ENCODE results near the gene BCAR3. TPM values are rescaled to one million over a fixed set of nuclear protein-coding genes. Genes with fewer than 3 reads are reported as not detected.

BCAR3 gene
- total RNA-seq, 1 donor from 2014 or later = 59.5 TPM

DNA sequence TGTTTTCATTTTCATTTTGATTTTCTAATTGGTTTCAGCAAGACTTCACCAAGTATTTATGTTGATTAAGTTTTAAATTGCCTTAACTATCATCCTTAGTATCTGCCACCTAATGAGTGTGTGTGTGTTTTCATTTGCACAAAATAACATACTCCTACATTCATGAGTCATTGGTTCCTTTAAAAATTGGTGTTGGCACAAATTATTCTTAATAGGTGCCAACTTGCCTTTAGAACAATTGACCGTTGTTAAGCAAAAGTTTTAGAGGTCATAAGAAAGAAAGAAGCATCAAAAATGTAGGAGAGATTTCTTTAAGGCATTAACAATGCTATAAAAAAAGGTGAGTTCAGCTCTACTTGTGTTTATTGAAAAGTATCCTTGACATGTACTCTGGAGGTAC lies 156.2 kb downstream of the BCAR3 start:
- no peak for ATAC-seq (ENCODE audit: low read depth)
- H3K9me3 Mint-ChIP-seq = no peaks in the 10 kb centered on the region
- peaks cover 2% of the 10 kb centered on the region for H3K36me3 Mint-ChIP-seq (ENCODE audit: low read depth)
- H3K4me3 Mint-ChIP-seq = no peak overlapping the region
- peaks cover 2% of the 10 kb centered on the region for H3K4me1 Mint-ChIP-seq
- no peak for TF ChIP-seq CTCF (IDR thresholded peaks at IDR 0.05)
- intact Hi-C loops (cut with micrococcal nuclease) = no loop called here
- no peak overlapping the region for H3K27ac Mint-ChIP-seq
- CTCF ChIA-PET = no interaction called here
- POLR2A ChIA-PET = no interaction called here
- no peaks in the 10 kb centered on the region for H3K27me3 Mint-ChIP-seq
- no peak for DNase-seq

GRCh38 chr1:93522721-93523120 lies 158.9 kb downstream of the BCAR3 start:
- Mint-ChIP-seq H3K9me3 (no peaks in the 10 kb centered on the region), H3K36me3 (ENCODE audit: low read depth) (peaks cover 2% of the 10 kb centered on the region), H3K4me3 (no peak overlapping the region), H3K27ac (no peak overlapping the region), H3K4me1 (no peaks in the 10 kb centered on the region), H3K27me3 (no peaks in the 10 kb centered on the region)
- POLR2A ChIA-PET = no interaction called here
- DNase-seq (no peak), ATAC-seq (ENCODE audit: low read depth) (no peak)
- CTCF ChIA-PET = interaction anchor here (0.6 kb wide), 1 partner anchor 37 kb away, joined by 4 read pairs; no protein-coding TSS in a partner anchor
- intact Hi-C loops (cut with micrococcal nuclease) = no loop called here
- no peak for TF ChIP-seq CTCF (IDR thresholded peaks at IDR 0.05)

GRCh38 chr1:93521618-93522017 lies 160.0 kb downstream of the BCAR3 start:
- peaks cover 2% of the 10 kb centered on the region for H3K36me3 Mint-ChIP-seq (ENCODE audit: low read depth)
- H3K9me3 Mint-ChIP-seq = no peaks in the 10 kb centered on the region
- CTCF ChIA-PET = no interaction called here
- H3K4me3 Mint-ChIP-seq = no peak overlapping the region
- no peak for TF ChIP-seq CTCF (IDR thresholded peaks at IDR 0.05)
- ATAC-seq (ENCODE audit: low read depth) = no peak
- no peak for DNase-seq
- H3K27ac Mint-ChIP-seq = no peak overlapping the region
- H3K4me1 Mint-ChIP-seq = no peaks in the 10 kb centered on the region
- POLR2A ChIA-PET = no interaction called here
- intact Hi-C loops (cut with micrococcal nuclease) = no loop called here
- no peaks in the 10 kb centered on the region for H3K27me3 Mint-ChIP-seq

GRCh38 chr1:93519199-93519829 lies 162.3 kb downstream of the BCAR3 start:
- CTCF ChIA-PET = no interaction called here
- DNase-seq = no peak
- H3K4me1 Mint-ChIP-seq = no peaks in the 10 kb centered on the region
- POLR2A ChIA-PET = no interaction called here
- no peak overlapping the region for H3K4me3 Mint-ChIP-seq
- TF ChIP-seq CTCF (IDR thresholded peaks at IDR 0.05) = no peak
- no peak for ATAC-seq (ENCODE audit: low read depth)
- H3K27ac Mint-ChIP-seq = no peak overlapping the region
- H3K27me3 Mint-ChIP-seq = no peaks in the 10 kb centered on the region
- intact Hi-C loops (cut with micrococcal nuclease) = no loop called here
- H3K36me3 Mint-ChIP-seq (ENCODE audit: low read depth) = peaks cover 2% of the 10 kb centered on the region
- H3K9me3 Mint-ChIP-seq = no peaks in the 10 kb centered on the region

DNA sequence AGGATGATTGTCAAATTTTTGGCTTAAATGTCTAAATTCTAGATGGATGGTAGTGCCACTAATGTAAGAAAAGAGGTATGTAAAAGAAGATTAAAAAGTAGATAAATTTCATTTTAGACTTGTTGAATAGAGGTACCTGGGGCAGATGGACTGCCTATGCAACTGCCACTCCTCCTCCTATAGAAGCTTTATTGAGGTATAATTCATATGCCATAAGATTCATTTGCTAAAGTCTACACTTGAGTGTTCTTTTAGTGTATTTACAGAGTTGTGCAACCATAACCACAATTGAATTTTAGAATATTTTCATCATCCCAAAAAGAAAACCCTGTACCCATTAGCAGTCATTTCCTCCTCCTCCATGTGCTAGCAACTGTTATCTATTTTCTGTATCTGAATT lies 163.1 kb downstream of the BCAR3 start:
- no peaks in the 10 kb centered on the region for H3K9me3 Mint-ChIP-seq
- H3K36me3 Mint-ChIP-seq (ENCODE audit: low read depth) = peaks cover 2% of the 10 kb centered on the region
- CTCF ChIA-PET = no interaction called here
- H3K4me3 Mint-ChIP-seq = no peak overlapping the region
- no peak for TF ChIP-seq CTCF (IDR thresholded peaks at IDR 0.05)
- intact Hi-C loops (cut with micrococcal nuclease) = no loop called here
- ATAC-seq (ENCODE audit: low read depth) = no peak
- POLR2A ChIA-PET = no interaction called here
- H3K27me3 Mint-ChIP-seq = no peaks in the 10 kb centered on the region
- DNase-seq = no peak
- H3K4me1 Mint-ChIP-seq = no peaks in the 10 kb centered on the region
- no peak overlapping the region for H3K27ac Mint-ChIP-seq

Data from activated B cell treated with CpG ODN at 0.5 μM for 24 hours (primary cell).